SU-DHL-6 (cell line): ENCODE data around the gene HOPX.

Experiments
- H2AFZ ChIP-seq: fragments of 200-600 bp; sonication (generic); 2 replicates; pipeline ENCODE4 v1.6.1; 2014; ENCODE audit warnings: low read depth, mild to moderate bottlenecking, moderate library complexity, mixed read lengths, antibody characterized with exemption, low read length; ENCODE audit not compliant: severe bottlenecking
- H3F3A ChIP-seq: fragments of 200-600 bp; shearing (Covaris generic); 2 replicates; pipeline ENCODE4 v1.6.0; 2016; ENCODE audit warnings: antibody characterized with exemption, mild to moderate bottlenecking; ENCODE audit not compliant: insufficient read depth
- H3K27ac ChIP-seq: fragments of 200-600 bp; sonication (generic); 2 replicates; pipeline ENCODE4 v1.5.1; 2016; ENCODE audit warnings: low read depth, mild to moderate bottlenecking, low read length, moderate library complexity, mixed read lengths
- H3K27me3 ChIP-seq: fragments of 200-600 bp; sonication (generic), shearing (Covaris generic); 2 replicates; pipeline ENCODE4 v1.6.0; 2014; ENCODE audit warnings: mild to moderate bottlenecking, low read length
- H3K36me3 ChIP-seq: fragments of 200-600 bp; sonication (generic); 2 replicates; pipeline ENCODE4 v1.6.1; 2014; ENCODE audit warnings: mild to moderate bottlenecking, low read length, mixed read lengths
- H3K4me2 ChIP-seq: fragments of 300-600, 200-600 bp; shearing (Covaris generic), sonication (generic); 2 replicates; pipeline ENCODE4 v1.6.0; 2014; ENCODE audit warnings: low read length, low read depth, mild to moderate bottlenecking; ENCODE audit not compliant: poor library complexity, severe bottlenecking
- H3K4me3 ChIP-seq: fragments of 200-600 bp; sonication (generic); 2 replicates; pipeline ENCODE4 v1.5.1; 2014; ENCODE audit warnings: antibody characterized with exemption, low read length, mild to moderate bottlenecking, mixed read lengths; ENCODE audit not compliant: insufficient read depth, poor library complexity, severe bottlenecking
- H3K79me2 ChIP-seq: fragments of 200-600 bp; sonication (generic); 2 replicates; pipeline ENCODE4 v1.6.1; 2014; ENCODE audit warnings: mild to moderate bottlenecking, low read length, moderate library complexity; ENCODE audit not compliant: insufficient read depth
- H3K9ac ChIP-seq: fragments of 200-600 bp; sonication (generic); 2 replicates; pipeline ENCODE4 v1.7.0; 2014; ENCODE audit warnings: mild to moderate bottlenecking, low read length
- H3K9me2 ChIP-seq: fragments of 200-600 bp; sonication (generic); replicated peaks from 2 replicates; pipeline ENCODE4 v1.6.1; 2014; ENCODE audit warnings: low read length; ENCODE audit not compliant: insufficient read depth
- H3K9me3 ChIP-seq: fragments of 200-600 bp; sonication (generic); 2 replicates; pipeline ENCODE4 v1.6.1; 2014; ENCODE audit warnings: low read length, mixed read lengths; ENCODE audit not compliant: insufficient read depth
- H4K20me1 ChIP-seq: fragments of 200-600 bp; sonication (generic); 2 replicates; pipeline ENCODE4 v1.6.1; 2014; ENCODE audit warnings: low read depth, mild to moderate bottlenecking, antibody characterized with exemption, low read length, moderate library complexity, mixed read lengths
- CTCF ChIP-seq: fragments of 200-600 bp; sonication (generic); IDR thresholded peaks from one replicate; pipeline ENCODE4 v1.5.1; 2017; ENCODE audit warnings: antibody characterized with exemption, mild to moderate bottlenecking, low read length, moderate library complexity; ENCODE audit not compliant: insufficient read depth, poor library complexity, severe bottlenecking
- EZH2phosphoT487 ChIP-seq: fragments of 200-600 bp; sonication (generic), shearing (Covaris generic); conservative IDR thresholded peaks from 2 replicates; pipeline ENCODE4 v1.6.1; 2018; ENCODE audit warnings: mild to moderate bottlenecking, antibody characterized with exemption, low read length, moderate library complexity, mixed read lengths

The HOPX gene

GRCh38 chr4:56650262-56651055 lies 30.6 kb downstream of the HOPX start:
- H3K9me3 ChIP-seq, result no peaks in the 10 kb centered on the region
- no peak overlapping the region for H3K4me3 ChIP-seq
- no peaks in the 10 kb centered on the region for H3K79me2 ChIP-seq
- H3K27ac ChIP-seq, result no peak overlapping the region
- H3K36me3 ChIP-seq, result no peaks in the 10 kb centered on the region
- no peaks in the 10 kb centered on the region for H4K20me1 ChIP-seq
- H3K4me2 ChIP-seq, result no peak overlapping the region
- H3K27me3 ChIP-seq, result no peaks in the 10 kb centered on the region
- no peaks in the 10 kb centered on the region for H3F3A ChIP-seq
- TF ChIP-seq EZH2phosphoT487, result no peak
- no peak for TF ChIP-seq CTCF
- H3K9me2 ChIP-seq, result no peaks in the 10 kb centered on the region
- H3K9ac ChIP-seq, result no peak overlapping the region
- no peak overlapping the region for H2AFZ ChIP-seq

DNA sequence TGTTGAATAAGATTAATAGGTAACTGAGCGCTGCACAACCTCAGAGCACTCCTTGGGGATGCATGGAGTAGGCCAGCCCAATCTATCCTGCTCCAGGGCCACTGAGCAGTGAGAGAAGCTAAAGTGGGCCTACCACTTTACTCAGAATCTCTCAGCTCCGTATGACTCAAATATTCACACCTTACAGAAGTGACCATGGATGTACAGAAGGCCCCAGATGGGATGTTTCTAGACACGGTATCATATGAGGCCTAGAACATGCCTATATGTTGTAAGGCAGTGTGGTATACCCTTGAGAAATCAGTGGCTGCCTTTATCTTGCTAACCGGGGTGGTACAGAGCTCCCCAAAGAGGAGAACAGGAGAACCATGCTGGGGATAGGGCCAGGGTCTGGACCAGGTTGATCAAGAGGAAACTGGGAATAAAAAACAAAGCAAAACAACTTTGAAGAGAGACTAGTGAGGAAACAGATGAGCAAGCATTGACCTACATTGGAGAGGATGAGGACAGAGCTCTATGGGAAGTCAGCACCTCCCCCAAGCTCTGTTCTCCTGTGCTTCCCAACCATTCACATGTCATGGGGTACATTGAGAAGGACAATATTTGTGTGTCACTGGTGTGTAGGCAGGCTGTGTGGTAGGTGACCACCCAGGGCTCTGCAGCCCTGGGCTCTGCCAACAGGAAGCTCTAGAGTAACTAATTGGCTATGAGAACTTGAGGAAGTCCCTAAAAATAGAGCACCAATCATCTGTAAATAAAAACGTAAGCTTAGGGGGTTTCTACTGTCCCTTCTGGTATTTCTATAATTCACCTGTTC lies 31.4 kb downstream of the HOPX start:
- Histone ChIP-seq H3F3A (no peaks in the 10 kb centered on the region), H3K36me3 (no peaks in the 10 kb centered on the region), H3K27me3 (no peaks in the 10 kb centered on the region), H3K9me3 (no peaks in the 10 kb centered on the region), H3K9me2 (no peaks in the 10 kb centered on the region), H3K79me2 (no peaks in the 10 kb centered on the region), H3K27ac (no peak overlapping the region), H2AFZ (no peak overlapping the region), H3K4me3 (no peak overlapping the region), H3K4me2 (no peak overlapping the region), H3K9ac (no peak overlapping the region), H4K20me1 (no peaks in the 10 kb centered on the region)
- TF ChIP-seq EZH2phosphoT487 (no peak), CTCF (no peak)

- Histone ChIP-seq H3K9me2 (no peaks in the 10 kb centered on the region), H3F3A (no peaks in the 10 kb centered on the region), H3K36me3 (no peaks in the 10 kb centered on the region), H3K27ac (no peak overlapping the region), H3K9ac (no peak overlapping the region), H3K27me3 (no peaks in the 10 kb centered on the region), H3K4me2 (no peak overlapping the region), H4K20me1 (no peaks in the 10 kb centered on the region), H2AFZ (no peak overlapping the region), H3K79me2 (no peaks in the 10 kb centered on the region), H3K9me3 (no peaks in the 10 kb centered on the region), H3K4me3 (no peak overlapping the region)
- no peak for TF ChIP-seq CTCF
- no peak for TF ChIP-seq EZH2phosphoT487
Measured at GRCh38 chr4:56648824-56649151, 32.3 kb downstream of the HOPX start.
